ENCODE results near the gene CPNE2. TPM values are rescaled to one million over a fixed set of nuclear protein-coding genes. Genes with fewer than 3 reads are reported as not detected.

The CPNE2 gene
- polyA plus RNA-seq, 1 experiment = 80.6 TPM

DNA sequence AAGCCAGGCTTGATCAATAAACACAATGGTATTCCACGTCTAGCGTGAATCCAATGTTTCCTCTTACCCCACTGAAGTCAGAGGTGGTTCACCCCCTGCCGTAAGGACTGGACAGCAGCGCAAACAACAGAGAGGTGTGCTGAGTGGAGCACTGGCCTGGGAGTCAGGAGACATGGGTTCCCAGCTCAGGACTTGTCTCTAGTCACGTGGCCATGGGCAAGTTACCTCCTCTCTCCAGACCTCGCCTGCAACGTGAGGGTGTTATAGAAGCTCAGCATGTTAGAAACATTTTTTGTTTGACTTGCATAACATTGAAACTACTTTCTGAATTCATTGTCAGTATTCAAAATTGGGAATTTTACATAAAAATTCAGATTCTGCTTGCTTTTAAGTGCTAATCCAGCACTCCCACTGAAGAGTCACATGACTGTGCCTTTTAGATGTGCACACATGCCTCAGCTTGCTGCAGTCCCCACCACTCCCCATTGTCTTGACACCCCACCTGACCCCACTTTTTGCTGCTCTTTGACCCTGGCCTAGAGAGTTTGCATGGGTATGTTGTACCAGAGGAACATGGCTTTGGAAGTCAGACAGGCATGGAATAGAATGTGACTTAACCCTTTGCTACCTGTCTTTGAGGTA, 8.8 kb upstream of the CPNE2 start:
- Histone ChIP-seq H3K27me3 (ENCODE audit: control insufficient read depth, insufficient read depth, low read length) (no peaks in the 10 kb centered on the region), H3K36me3 (ENCODE audit: control insufficient read depth, insufficient read depth, low read length) (no peaks in the 10 kb centered on the region), H3K4me3 (ENCODE audit: low read depth, low read length) (no peak overlapping the region)
- no peak for DNase-seq (ENCODE audit: low read depth)
- POLR2A ChIA-PET = no interaction called here
- TF ChIP-seq, protein P1, sequence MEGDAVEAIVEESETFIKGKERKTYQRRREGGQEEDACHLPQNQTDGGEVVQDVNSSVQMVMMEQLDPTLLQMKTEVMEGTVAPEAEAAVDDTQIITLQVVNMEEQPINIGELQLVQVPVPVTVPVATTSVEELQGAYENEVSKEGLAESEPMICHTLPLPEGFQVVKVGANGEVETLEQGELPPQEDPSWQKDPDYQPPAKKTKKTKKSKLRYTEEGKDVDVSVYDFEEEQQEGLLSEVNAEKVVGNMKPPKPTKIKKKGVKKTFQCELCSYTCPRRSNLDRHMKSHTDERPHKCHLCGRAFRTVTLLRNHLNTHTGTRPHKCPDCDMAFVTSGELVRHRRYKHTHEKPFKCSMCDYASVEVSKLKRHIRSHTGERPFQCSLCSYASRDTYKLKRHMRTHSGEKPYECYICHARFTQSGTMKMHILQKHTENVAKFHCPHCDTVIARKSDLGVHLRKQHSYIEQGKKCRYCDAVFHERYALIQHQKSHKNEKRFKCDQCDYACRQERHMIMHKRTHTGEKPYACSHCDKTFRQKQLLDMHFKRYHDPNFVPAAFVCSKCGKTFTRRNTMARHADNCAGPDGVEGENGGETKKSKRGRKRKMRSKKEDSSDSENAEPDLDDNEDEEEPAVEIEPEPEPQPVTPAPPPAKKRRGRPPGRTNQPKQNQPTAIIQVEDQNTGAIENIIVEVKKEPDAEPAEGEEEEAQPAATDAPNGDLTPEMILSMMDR (IDR thresholded peaks at IDR 0.05; ENCODE audit: insufficient read depth, low read depth, low read length) = no peak
- CTCF ChIA-PET = interaction anchor here (0.6 to 4.9 kb wide), 31 partner anchors 9 to 338 kb away, joined by 3 to 44 read pairs (median 4); partner anchors contain the start of gene CPNE2

GRCh38 chr16:57084257-57084770, 8.1 kb upstream of the CPNE2 start:
- ChIA-PET CTCF (interaction anchor here (0.7 to 4.9 kb wide), 35 partner anchors 9 to 333 kb away, joined by 3 to 44 read pairs (median 4); partner anchors contain the start of gene CPNE2), POLR2A (no interaction called here)
- H3K4me3 ChIP-seq (ENCODE audit: low read depth, low read length) = no peak overlapping the region
- TF ChIP-seq, protein P1 (IDR thresholded peaks at IDR 0.05; ENCODE audit: insufficient read depth, low read depth, low read length) = peak; percentile 98
- H3K27me3 ChIP-seq (ENCODE audit: control insufficient read depth, insufficient read depth, low read length) = no peaks in the 10 kb centered on the region
- no peaks in the 10 kb centered on the region for H3K36me3 ChIP-seq (ENCODE audit: control insufficient read depth, insufficient read depth, low read length)
- no peak for DNase-seq (ENCODE audit: low read depth)

DNA sequence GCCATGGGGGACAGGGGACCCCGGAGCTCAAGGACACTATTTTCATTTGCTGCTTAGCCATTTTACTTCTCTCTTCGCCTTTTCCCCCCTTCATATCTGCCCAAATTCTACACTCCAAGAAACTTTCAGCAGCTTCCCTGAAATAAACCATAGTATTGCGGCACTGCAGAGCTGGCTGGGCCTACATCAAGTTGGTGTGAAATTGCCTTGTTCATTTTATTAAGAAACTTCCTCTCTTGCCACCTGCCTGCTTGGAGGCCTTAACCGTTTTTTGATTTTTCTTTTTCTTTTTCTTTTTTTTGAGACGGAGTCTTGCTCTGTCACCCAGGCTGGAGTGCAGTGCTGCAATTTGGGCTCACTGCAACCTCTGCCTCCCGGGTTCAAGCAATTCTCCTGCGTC, 7.4 kb upstream of the CPNE2 start:
- no peaks in the 10 kb centered on the region for H3K27me3 ChIP-seq (ENCODE audit: control insufficient read depth, insufficient read depth, low read length)
- no peaks in the 10 kb centered on the region for H3K36me3 ChIP-seq (ENCODE audit: control insufficient read depth, insufficient read depth, low read length)
- TF ChIP-seq, protein P1 (IDR thresholded peaks at IDR 0.05; ENCODE audit: insufficient read depth, low read depth, low read length) = no peak
- POLR2A ChIA-PET = no interaction called here
- CTCF ChIA-PET = interaction anchor here (0.7 to 4.9 kb wide), 24 partner anchors 8 to 332 kb away, joined by 3 to 44 read pairs (median 4); partner anchors contain the start of gene CPNE2
- H3K4me3 ChIP-seq (ENCODE audit: low read depth, low read length) = no peak overlapping the region
- DNase-seq (ENCODE audit: low read depth) = no peak

GRCh38 chr16:57087003-57087402, 5.4 kb upstream of the CPNE2 start:
- ChIA-PET POLR2A (no interaction called here), CTCF (interaction anchor here (0.7 to 4.3 kb wide), 3 partner anchors 13 to 213 kb away, joined by 3 to 33 read pairs (median 4); partner anchors contain the start of genes PSME3IP1 and RSPRY1)
- no peak for DNase-seq (ENCODE audit: low read depth)
- Histone ChIP-seq H3K4me3 (ENCODE audit: low read depth, low read length) (no peak overlapping the region), H3K27me3 (ENCODE audit: control insufficient read depth, insufficient read depth, low read length) (no peaks in the 10 kb centered on the region), H3K36me3 (ENCODE audit: control insufficient read depth, insufficient read depth, low read length) (no peaks in the 10 kb centered on the region)
- TF ChIP-seq, protein P1 (IDR thresholded peaks at IDR 0.05; ENCODE audit: insufficient read depth, low read depth, low read length) = no peak

GRCh38 chr16:57089406-57089805, 3.0 kb upstream of the CPNE2 start:
- H3K36me3 ChIP-seq (ENCODE audit: control insufficient read depth, insufficient read depth, low read length) = no peaks in the 10 kb centered on the region
- POLR2A ChIA-PET = no interaction called here
- no peaks in the 10 kb centered on the region for H3K27me3 ChIP-seq (ENCODE audit: control insufficient read depth, insufficient read depth, low read length)
- no peak for DNase-seq (ENCODE audit: low read depth)
- CTCF ChIA-PET = interaction anchor here (0.6 kb wide), 1 partner anchor 94 kb away, joined by 3 read pairs; no protein-coding TSS in a partner anchor
- no peak overlapping the region for H3K4me3 ChIP-seq (ENCODE audit: low read depth, low read length)
- TF ChIP-seq, protein P1 (IDR thresholded peaks at IDR 0.05; ENCODE audit: insufficient read depth, low read depth, low read length) = no peak
